GM12872 (cell line): ENCODE measurements around the gene ALPL.

Source experiments
- CTCF ChIP-seq: IDR thresholded peaks from 3 replicates; pipeline ENCODE4 v1.5.1; 2011; ENCODE audit warnings: low read depth, mild to moderate bottlenecking, low read length, moderate library complexity; ENCODE audit not compliant: insufficient read depth

The ALPL gene

DNA sequence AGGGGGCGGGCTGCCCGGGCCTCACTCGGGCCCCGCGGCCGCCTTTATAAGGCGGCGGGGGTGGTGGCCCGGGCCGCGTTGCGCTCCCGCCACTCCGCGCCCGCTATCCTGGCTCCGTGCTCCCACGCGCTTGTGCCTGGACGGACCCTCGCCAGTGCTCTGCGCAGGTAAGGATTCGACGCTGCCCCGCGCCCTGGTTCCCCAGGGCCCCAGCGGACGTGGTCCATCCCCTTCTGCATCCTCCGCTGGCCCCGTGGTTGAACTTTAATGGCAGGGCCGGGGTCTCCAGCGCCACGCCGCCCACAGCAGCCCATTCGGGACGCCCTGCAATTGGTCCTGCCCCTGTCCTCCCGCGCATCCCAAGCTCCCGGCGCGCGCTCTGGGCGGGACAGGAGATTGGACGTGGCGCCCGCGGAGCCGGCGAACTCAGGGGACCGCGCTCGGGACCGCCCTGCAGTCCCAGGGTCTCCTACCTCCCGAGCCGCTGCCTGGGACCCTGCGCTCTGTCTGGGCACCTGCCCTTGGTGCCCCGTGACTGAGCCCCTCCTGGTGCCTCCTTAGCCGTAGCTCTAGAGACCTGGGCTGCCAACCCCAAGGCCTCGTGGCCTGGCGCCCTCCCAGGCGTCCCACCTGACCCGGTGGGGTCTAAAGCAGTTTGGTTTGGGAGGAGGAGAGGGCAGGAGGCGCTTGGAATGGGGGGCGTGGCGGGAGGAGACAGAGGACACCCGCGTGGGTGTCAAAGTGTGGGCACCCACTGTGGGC, at the start of gene ALPL:
Gene ALPL (plus strand): TSS at position 73 of the 762 bp plus-strand sequence. CDS start 44,659 bp downstream, outside the sequence.
- TF ChIP-seq CTCF: no peak

GRCh38 chr1:21468599-21468998, 40.6 kb upstream of the ALPL start:
- TF ChIP-seq CTCF: no peak

DNA sequence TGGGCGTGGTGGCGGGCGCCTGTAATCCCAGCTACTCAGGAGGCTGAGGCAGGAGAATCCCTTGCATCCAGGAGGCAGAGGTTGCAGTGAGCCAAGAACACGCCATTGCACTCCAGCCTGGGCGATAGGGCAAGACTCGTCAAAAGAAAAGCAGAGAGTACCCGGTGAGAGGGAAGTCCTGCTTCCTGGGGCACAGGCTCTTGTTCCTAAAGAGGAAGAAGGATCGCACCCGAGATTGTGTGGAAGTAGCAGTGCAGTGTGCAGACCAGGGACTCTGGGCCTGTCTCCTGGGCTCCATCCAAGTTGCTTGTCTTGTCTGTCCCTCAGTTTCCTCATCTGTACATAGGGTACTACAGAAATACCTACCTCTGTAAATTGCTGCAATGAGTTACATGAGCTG, 39.6 kb upstream of the ALPL start:
- no peak for TF ChIP-seq CTCF

DNA sequence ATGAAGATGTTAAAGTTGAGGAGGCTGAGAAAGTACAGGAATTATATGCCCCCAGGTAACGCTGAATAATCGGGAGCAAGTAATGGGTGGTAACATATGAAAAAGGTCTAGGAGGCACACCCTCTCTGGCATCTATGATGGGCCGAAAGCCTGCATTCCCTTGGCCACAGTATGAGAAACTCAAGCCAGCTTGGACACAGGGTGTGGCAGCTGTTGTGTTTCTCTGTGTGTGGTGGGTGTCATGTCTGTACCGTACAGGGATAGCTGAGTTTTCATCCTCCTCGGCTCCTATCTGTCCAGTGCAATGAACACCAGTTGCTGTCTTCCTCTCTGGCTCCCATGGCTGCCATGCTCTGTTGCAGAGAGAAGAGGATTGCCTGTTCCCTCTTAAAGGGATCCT, 36.4 kb upstream of the ALPL start:
- TF ChIP-seq CTCF: no peak

DNA sequence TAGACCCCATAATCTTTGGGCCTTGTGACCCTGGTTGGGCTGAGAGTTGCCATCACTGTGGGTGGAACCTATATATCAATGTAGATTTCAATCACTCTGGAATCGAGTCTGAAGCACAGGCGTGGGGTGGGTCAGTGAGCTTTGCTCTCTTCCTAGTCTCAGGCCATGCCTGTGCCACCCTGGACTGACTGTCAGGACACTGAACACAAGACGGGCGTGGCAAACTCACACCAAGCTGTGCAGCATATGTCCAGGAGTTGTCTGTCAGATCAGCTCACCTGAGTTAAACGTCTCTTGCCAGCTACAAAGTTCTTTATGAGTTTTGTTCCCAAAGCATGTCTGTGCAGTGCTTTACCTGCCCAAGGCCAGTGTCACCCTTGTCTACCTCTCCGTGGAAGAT, 30.9 kb upstream of the ALPL start:
- no peak for TF ChIP-seq CTCF

DNA sequence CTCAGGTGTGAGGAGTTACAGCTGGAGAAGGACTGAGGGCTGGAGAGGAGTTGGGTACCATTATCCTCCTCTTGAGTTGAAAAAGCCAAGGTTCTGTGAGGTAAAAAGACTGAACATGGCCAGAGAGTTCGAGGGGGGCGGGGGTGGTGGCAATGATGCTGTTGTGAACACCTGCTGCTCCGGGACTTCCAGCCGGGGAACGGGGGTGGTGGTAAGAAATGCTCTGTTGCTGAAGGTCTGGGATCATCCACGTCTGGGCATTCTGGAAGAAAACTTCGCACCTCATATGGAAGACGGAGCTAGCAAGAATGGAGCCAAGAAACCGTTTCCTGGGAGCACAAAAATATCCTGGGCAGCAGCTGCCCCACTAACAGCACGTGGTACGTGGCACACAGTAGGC, 20.1 kb upstream of the ALPL start:
- TF ChIP-seq CTCF: no peak

DNA sequence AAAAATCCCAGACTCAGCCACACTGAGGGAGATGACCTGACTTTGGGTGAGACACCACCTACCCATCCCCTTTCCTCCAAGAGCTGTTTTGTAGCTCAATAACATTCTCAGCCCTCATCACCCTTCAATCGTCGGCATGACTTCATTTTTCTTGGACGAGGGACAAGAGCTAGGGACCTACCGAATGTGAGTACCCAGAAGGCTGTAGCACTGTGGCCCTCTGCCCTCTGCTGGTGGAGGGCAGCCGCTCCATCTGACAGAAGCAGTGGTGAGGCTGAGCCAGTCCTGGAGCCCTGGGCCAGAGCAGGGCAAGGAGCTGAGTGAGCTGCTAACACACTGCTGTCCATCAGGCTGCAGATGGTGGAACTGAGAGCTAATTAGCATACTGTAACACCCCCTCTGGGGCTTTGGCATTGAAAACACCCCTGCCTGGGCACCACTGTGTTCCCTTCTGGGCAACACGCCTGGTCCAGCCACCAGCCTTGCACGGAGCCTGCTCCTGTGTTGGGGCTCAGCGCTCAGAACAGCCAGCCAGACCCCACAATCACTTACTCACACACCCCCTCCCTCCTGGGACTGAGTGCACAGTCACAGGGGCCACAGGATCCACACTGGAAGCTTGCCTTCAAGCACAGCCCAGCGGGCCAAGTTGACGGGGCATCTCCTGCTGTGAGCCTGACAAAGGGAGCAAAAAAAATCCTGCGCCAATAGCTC, 18.3 kb upstream of the ALPL start:
- peak; percentile 55 for TF ChIP-seq CTCF
